Endothelial cell (in vitro differentiated cells): ENCODE results near the gene NMD3. TPM values are rescaled to one million over a fixed set of nuclear protein-coding genes. Genes with fewer than 3 reads are reported as not detected.

ENCODE experiments used
- DNase-seq: peaks from one replicate; pipeline ENCODE4 v3.0.0; 2021; ENCODE audit warnings: low spot score
- H3K27ac Mint-ChIP-seq: one replicate; pipeline ENCODE4 v1.8.0; 2021; ENCODE audit warnings: mixed read lengths, inconsistent platforms; ENCODE audit not compliant: unreplicated experiment
- H3K27me3 Mint-ChIP-seq: one replicate; pipeline ENCODE4 v1.8.0; 2021; ENCODE audit warnings: mild to moderate bottlenecking, moderate library complexity, mixed read lengths, inconsistent platforms; ENCODE audit not compliant: unreplicated experiment
- H3K36me3 Mint-ChIP-seq: one replicate; pipeline ENCODE4 v1.8.0; 2021; ENCODE audit warnings: mild to moderate bottlenecking, low read depth, mixed read lengths, inconsistent platforms; ENCODE audit not compliant: unreplicated experiment
- H3K4me1 Mint-ChIP-seq: one replicate; pipeline ENCODE4 v1.8.0; 2021; ENCODE audit warnings: mild to moderate bottlenecking, mixed read lengths, inconsistent platforms; ENCODE audit not compliant: unreplicated experiment
- H3K4me3 Mint-ChIP-seq: one replicate; pipeline ENCODE4 v1.8.0; 2021; ENCODE audit warnings: mild to moderate bottlenecking, mixed read lengths, inconsistent platforms; ENCODE audit not compliant: unreplicated experiment
- H3K9me3 Mint-ChIP-seq: one replicate; pipeline ENCODE4 v1.8.0; 2021; ENCODE audit warnings: mixed read lengths, inconsistent platforms; ENCODE audit not compliant: unreplicated experiment
- CTCF ChIP-seq: fragments of 200-600 bp; sonication (generic); IDR thresholded peaks from one replicate; pipeline ENCODE4 v1.5.0; 2021; ENCODE audit warnings: antibody characterized with exemption; ENCODE audit not compliant: unreplicated experiment
- total RNA-seq: library from RNA; stranded (reverse); fragmentation: NEBNext Ultra II Directional; extraction: Animal tissue kit (Norgen Biotek cat#: 25700); gene quantifications from one replicate; pipeline ENCODE4 v1.2.1, GENCODE V29; 2021; ENCODE audit not compliant: unreplicated experiment

The NMD3 gene
- total RNA-seq, 1 donor from 2014 or later = 40.6 TPM

GRCh38 chr3:161253711-161254110 is 32.6 kb downstream of the NMD3 start:
- Mint-ChIP-seq H3K4me3 (no peak overlapping the region), H3K27ac (no peak overlapping the region), H3K27me3 (no peaks in the 10 kb centered on the region), H3K36me3 (peaks cover 10% of the 10 kb centered on the region), H3K4me1 (no peaks in the 10 kb centered on the region), H3K9me3 (no peaks in the 10 kb centered on the region)
- TF ChIP-seq CTCF = no peak
- DNase-seq = no peak

- no peak overlapping the region for H3K27ac Mint-ChIP-seq
- no peaks in the 10 kb centered on the region for H3K4me1 Mint-ChIP-seq
- no peak for TF ChIP-seq CTCF
- peaks cover 10% of the 10 kb centered on the region for H3K36me3 Mint-ChIP-seq
- no peaks in the 10 kb centered on the region for H3K9me3 Mint-ChIP-seq
- H3K27me3 Mint-ChIP-seq = peaks cover under 1% of the 10 kb centered on the region
- H3K4me3 Mint-ChIP-seq = no peak overlapping the region
- DNase-seq = no peak
Observed at GRCh38 chr3:161254861-161255260, 33.8 kb downstream of the NMD3 start.

GRCh38 chr3:161263057-161263456 is 41.9 kb downstream of the NMD3 start:
- Mint-ChIP-seq H3K36me3 (peaks cover 24% of the 10 kb centered on the region), H3K4me3 (no peak overlapping the region), H3K27ac (no peak overlapping the region)

GRCh38 chr3:161264852-161265251 is 43.7 kb downstream of the NMD3 start:
- no peak overlapping the region for H3K4me3 Mint-ChIP-seq
- H3K36me3 Mint-ChIP-seq = peaks cover 24% of the 10 kb centered on the region
- H3K27me3 Mint-ChIP-seq = peaks cover 1% of the 10 kb centered on the region
- no peaks in the 10 kb centered on the region for H3K4me1 Mint-ChIP-seq
- no peaks in the 10 kb centered on the region for H3K9me3 Mint-ChIP-seq
- DNase-seq = no peak
- H3K27ac Mint-ChIP-seq = no peak overlapping the region
- no peak for TF ChIP-seq CTCF

More at GRCh38 chr3:161263057-161263456, 41.9 kb downstream of the NMD3 start:
- no peaks in the 10 kb centered on the region for H3K9me3 Mint-ChIP-seq
- H3K27me3 Mint-ChIP-seq = peaks cover 1% of the 10 kb centered on the region
- no peak for TF ChIP-seq CTCF
- no peaks in the 10 kb centered on the region for H3K4me1 Mint-ChIP-seq
- no peak for DNase-seq

- no peak for DNase-seq
- no peak overlapping the region for H3K27ac Mint-ChIP-seq
- H3K36me3 Mint-ChIP-seq = peaks cover 20% of the 10 kb centered on the region
- no peaks in the 10 kb centered on the region for H3K27me3 Mint-ChIP-seq
- no peak overlapping the region for H3K4me3 Mint-ChIP-seq
- no peaks in the 10 kb centered on the region for H3K4me1 Mint-ChIP-seq
- TF ChIP-seq CTCF = no peak
- H3K9me3 Mint-ChIP-seq = no peaks in the 10 kb centered on the region
Observed at GRCh38 chr3:161265916-161266571, 44.9 kb downstream of the NMD3 start.
